ENCODE data around the gene ARFIP1.

ARFIP1 gene

GRCh38 chr4:152951348-152951747 is 171.6 kb downstream of the ARFIP1 start:
- no peak for DNase-seq
- TF ChIP-seq POLR2A (IDR thresholded peaks at IDR 0.05; ENCODE audit: low read length) (no peak), GATA1 (IDR thresholded peaks at IDR 0.05; ENCODE audit: low read depth, low read length) (no peak)

- no peak for DNase-seq
- TF ChIP-seq POLR2A (IDR thresholded peaks at IDR 0.05; ENCODE audit: low read length) = no peak
- TF ChIP-seq GATA1 (IDR thresholded peaks at IDR 0.05; ENCODE audit: low read depth, low read length) = no peak
These were observed 173.8 kb downstream of the ARFIP1 start for GRCh38 chr4:152953514-152953913.

GRCh38 chr4:152954741-152955140 is 175.0 kb downstream of the ARFIP1 start:
- no peak for TF ChIP-seq GATA1 (IDR thresholded peaks at IDR 0.05; ENCODE audit: low read depth, low read length)
- no peak for TF ChIP-seq POLR2A (IDR thresholded peaks at IDR 0.05; ENCODE audit: low read length)
- DNase-seq = peak in 1 of 2 experiments; percentile 30

- no peak for TF ChIP-seq GATA1 (IDR thresholded peaks at IDR 0.05; ENCODE audit: low read depth, low read length)
- TF ChIP-seq POLR2A (IDR thresholded peaks at IDR 0.05; ENCODE audit: low read length) = no peak
- DNase-seq = peak in 1 of 2 experiments; percentile 42
These were observed 176.4 kb downstream of the ARFIP1 start for GRCh38 chr4:152956147-152956546.

GRCh38 chr4:152956650-152957436 is 177.1 kb downstream of the ARFIP1 start:
- DNase-seq = peak; percentile 69 to 80
- TF ChIP-seq POLR2A (IDR thresholded peaks at IDR 0.05; ENCODE audit: low read length) (peak; percentile 36), GATA1 (IDR thresholded peaks at IDR 0.05; ENCODE audit: low read depth, low read length) (no peak)

- peak; percentile 63 to 80 for DNase-seq
These were observed 177.8 kb downstream of the ARFIP1 start for GRCh38 chr4:152957437-152958171.

GRCh38 chr4:152959080-152959479 is 179.3 kb downstream of the ARFIP1 start:
- TF ChIP-seq GATA1 (IDR thresholded peaks at IDR 0.05; ENCODE audit: low read depth, low read length) (no peak), POLR2A (IDR thresholded peaks at IDR 0.05; ENCODE audit: low read length) (no peak)

More at GRCh38 chr4:152957437-152958171, 177.8 kb downstream of the ARFIP1 start:
- no peak for TF ChIP-seq GATA1 (IDR thresholded peaks at IDR 0.05; ENCODE audit: low read depth, low read length)
- TF ChIP-seq POLR2A (IDR thresholded peaks at IDR 0.05; ENCODE audit: low read length) = no peak

GRCh38 chr4:152960082-152960481 is 180.3 kb downstream of the ARFIP1 start:
- TF ChIP-seq POLR2A (IDR thresholded peaks at IDR 0.05; ENCODE audit: low read length) = no peak
- no peak for TF ChIP-seq GATA1 (IDR thresholded peaks at IDR 0.05; ENCODE audit: low read depth, low read length)
- DNase-seq = no peak

More at GRCh38 chr4:152959080-152959479, 179.3 kb downstream of the ARFIP1 start:
- DNase-seq = peak in 1 of 2 experiments; percentile 39

- TF ChIP-seq GATA1 (IDR thresholded peaks at IDR 0.05; ENCODE audit: low read depth, low read length) = no peak
- no peak for TF ChIP-seq POLR2A (IDR thresholded peaks at IDR 0.05; ENCODE audit: low read length)
- peak in 1 of 2 experiments; percentile 44 for DNase-seq
These were observed 181.4 kb downstream of the ARFIP1 start for GRCh38 chr4:152961014-152961772.

GRCh38 chr4:152961773-152962115 is 182.0 kb downstream of the ARFIP1 start:
- DNase-seq = peak; percentile 89

More at GRCh38 chr4:152961773-152962115, 182.0 kb downstream of the ARFIP1 start:
- TF ChIP-seq POLR2A (IDR thresholded peaks at IDR 0.05; ENCODE audit: low read length) (peak; percentile 14), GATA1 (IDR thresholded peaks at IDR 0.05; ENCODE audit: low read depth, low read length) (peak; percentile 59)

All from erythroblast (primary cell).